Left renal cortex interstitium (tissue), 4 donors: ENCODE data around the gene NBL1. TPM values are rescaled to one million over a fixed set of nuclear protein-coding genes. Genes with fewer than 3 reads are reported as not detected.
"Not testable (repeated sequence)": the region's sequence is repeated elsewhere in the genome, so short reads cannot be mapped to it uniquely, and the experiment has no call there.

Experiments
- DNase-seq, 4 donors: peaks; one replicate each; pipeline ENCODE4 v3.0.0-alpha.2; 2013; ENCODE audit warnings: low read depth in 4 of 4, low spot score in 2 of 4, missing footprints in 1 of 4
- polyA plus RNA-seq, 4 donors: library from polyadenylated mRNA; unstranded; fragments of 120-200 nt; gene quantifications; one replicate each; pipeline ENCODE4 v1.2.1, GENCODE V29; 2013; ENCODE audit not compliant: insufficient read length in 4 of 4

NBL1 gene
- polyA plus RNA-seq, 4 donors = 21.6 to 39.8 (median 26.7) TPM

DNA sequence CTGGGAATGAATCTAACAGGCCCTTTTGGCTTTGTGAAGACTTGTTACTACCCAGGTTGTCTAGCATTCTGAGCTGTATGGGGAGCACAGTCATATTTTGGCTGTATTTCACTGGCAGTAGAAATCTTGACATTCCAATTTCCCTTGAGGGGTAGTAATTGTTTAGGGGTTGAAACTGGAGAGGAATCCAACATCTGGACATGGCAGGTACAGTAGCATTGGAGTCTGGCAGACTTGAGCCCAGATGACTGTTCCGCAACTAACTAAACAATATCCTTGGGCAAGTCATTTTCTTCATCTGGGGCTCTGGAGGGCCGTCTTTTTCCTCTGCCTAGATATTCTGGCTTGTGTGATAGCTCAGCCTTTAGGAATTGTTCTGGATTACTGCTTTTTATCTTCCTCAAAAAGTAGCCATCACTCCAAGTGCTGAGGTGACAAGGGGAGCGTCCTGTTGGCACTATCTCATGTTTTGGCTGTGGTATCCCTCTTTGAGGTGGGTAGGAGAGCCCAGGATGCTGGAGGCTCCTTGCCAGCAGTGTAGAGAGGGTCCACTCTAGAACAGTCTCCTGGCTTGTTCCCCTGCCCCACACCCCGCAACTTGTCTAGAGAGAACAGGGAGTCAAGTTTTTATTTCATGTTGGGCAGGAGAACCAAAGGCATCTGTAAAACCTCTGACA is 22.7 kb upstream of the NBL1 start:
- DNase-seq = no peak

DNA sequence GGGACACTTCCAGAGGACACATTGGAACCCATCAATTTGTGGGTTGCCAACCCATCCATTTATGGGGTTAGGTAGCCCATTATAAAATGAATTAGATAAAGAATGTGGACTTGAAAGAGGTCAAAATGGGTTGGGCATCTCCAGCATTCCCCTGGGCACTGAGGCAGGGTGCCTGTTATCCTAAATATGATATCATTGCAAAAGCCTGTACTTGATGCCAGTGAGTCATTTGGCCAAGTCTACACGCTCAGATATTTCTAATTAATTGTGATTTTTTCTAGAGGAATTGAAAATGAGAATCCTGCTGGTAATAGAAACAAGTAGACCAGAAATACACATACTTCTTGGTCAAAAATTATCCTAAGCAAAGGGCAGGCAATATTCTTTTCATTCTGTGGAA is 21.9 kb upstream of the NBL1 start:
- no peak for DNase-seq

DNA sequence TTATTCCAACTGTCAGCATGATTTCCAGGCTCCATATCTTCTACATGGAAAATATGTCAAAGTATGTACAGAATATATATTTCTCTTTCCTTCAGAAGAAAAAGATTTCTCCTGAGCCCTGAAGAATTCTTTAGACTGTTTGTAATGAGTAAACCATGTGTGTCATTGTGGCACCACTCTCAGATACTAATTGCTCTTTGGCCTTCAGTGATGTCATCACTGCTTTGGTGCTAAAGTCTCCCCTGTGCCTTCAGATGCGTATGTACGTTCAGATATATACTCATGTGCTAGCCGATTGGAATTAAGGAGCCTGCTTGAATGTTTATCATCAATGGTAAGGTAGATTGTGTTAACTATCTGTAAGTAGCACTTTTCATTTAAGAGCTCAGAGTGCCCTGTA is 20.6 kb upstream of the NBL1 start:
- DNase-seq = no peak

GRCh38 chr1:19625291-19625937 is 18.7 kb upstream of the NBL1 start:
- no peak for DNase-seq

GRCh38 chr1:19628879-19629278 is 15.2 kb upstream of the NBL1 start:
- no peak for DNase-seq

- DNase-seq = no peak
Measured at GRCh38 chr1:19629357-19629756, 14.8 kb upstream of the NBL1 start.

DNA sequence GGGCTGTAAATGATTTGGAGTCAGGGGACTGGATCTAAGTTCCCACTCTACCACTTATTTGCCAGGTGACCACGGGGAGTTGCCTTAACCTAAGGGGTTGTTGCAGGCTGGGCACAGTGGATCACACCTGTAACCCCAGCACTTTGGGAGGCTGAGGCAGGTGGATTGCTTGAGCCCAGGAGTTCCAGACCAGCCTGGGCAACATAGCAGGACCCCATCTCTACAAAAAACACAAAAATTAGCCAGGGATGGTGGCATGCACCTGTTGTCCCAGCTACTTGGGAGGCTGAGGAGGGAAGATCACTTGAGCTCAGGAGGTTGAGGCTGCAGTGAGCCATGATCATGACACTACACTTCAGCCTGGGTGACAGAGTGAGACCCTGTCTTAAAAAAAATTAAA is 13.9 kb upstream of the NBL1 start:
- not testable (repeated sequence) for DNase-seq

DNA sequence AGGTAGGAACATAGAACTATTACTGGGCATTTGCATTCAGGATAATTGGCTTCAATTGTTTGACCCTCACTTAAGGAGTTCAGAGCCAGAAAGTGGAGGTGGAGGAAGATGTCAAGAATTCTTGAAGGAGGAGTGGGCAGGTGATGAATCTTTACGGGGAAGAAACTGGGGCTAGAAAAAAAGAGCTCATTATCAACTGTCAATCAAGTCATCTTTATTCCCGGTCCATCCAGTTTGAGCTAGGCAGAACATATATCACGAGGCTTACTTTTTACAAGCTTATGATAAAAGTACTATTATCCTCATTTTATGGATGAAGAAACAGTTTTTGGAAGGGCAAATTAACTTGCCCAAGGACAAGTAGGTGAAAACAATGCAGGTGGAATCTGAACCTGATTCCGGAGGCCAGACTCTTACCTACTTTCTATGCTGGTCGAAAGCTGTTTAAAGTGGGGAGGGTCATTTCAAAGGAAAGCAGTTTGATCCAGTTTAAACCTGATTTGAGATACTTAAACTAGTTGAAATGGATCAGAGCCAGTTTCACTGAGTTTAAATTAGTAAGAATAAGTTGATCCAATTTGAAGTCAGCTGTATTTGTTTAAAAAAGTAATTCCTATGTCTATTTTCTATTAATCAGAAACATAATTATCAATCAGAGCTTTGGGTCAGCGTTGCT is 13.3 kb upstream of the NBL1 start:
- no peak for DNase-seq

DNA sequence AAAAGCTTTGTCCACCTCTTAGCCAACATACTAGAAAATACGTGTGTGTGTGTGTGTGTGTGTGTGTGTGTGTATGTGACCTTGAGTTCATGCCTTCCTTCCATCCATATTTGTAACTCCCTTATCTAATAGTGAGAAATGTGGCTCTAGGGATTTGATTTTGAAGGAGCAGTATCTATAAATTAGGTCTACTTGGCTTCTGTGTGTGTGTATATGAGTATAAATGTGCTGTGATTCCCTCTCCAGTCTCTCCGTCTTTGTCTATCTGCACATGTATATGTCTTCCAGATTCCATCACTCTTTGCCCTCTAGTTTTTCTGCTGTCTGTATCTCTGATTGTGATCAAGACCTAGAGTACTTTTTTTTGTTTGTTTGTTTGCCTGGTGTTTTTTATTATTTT is 11.9 kb upstream of the NBL1 start:
- no peak for DNase-seq

DNA sequence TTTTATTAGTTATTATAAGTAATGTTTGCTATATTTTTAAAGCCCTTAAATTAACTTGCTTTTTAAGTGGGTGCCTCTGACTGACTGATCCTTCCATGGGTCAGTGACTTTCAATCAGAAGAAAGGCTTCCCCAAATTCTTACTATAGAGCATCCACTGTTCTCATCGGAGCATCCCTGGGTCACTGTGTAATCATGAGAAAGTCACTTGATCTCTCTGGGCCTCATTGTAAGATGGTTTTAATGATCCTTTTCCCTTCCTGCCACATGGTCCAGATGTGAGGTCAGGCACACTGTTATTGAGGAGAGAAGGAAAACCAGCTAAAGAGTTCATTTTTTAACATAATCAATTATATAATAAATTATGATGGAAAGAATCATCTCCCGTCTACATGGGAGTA is 11.0 kb upstream of the NBL1 start:
- DNase-seq = no peak

- not testable (repeated sequence) for DNase-seq
Measured at GRCh38 chr1:19635064-19635463, 9.0 kb upstream of the NBL1 start.

DNA sequence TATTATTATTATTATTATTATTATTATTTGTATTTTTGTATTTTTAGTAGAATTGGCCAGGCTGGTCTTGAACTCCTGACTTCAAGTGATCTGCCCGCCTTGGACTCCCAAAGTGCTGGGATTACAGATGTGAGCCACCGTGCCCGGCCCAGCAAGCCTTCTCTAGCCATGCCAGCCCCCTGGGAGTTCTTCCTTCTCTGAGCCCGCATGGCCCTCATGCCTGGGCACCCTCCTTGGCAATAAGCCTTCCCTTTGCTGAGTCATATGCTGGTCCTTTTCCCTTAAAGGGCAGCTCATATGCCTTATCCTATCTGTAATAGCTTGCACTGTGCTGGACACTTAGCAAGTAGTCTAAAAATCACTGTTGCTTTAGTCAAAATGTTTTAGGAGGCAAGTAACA is 8.5 kb upstream of the NBL1 start:
- no peak for DNase-seq

DNA sequence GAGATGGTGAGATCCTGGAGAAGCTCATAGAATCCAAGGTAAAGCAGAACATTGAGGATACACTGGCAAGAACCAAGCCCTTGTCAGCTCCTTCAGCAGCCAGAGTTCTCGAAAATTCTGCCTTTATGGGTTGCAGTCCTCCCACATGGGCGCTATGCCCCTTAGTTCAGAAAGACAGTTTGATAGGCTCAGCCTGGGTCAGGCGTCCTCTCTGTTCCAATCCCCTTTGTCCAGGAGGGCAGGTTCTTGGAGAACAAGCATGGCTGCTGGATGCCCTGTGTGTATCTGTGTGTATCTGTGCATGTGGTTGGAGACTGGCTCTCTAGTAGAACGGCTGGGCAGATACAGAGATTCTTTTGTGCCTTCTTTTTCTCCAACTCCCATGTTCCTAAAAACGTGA is 8.0 kb upstream of the NBL1 start:
- DNase-seq = no peak

- not testable (repeated sequence) for DNase-seq
Measured at GRCh38 chr1:19636749-19637148, 7.4 kb upstream of the NBL1 start.

DNA sequence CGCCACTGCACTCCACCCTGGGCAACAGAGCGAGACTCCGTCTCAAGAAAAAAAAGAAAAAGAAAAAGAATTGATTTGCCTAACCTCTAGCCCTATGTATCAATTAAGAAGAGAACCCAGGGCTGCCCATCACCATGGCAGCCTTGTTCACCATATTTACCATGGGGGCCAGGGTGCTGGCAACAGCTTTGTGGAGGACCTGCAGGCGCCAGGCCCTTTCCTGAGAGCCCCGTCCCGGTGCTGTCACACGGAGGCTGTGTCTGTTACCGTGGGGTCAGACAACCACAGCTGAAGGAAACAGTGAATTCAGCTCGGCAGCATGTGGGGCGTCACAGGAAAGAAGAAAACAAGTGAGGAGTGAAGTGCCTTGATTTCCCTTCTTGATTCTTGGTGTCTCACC is 6.5 kb upstream of the NBL1 start:
- DNase-seq = no peak

DNA sequence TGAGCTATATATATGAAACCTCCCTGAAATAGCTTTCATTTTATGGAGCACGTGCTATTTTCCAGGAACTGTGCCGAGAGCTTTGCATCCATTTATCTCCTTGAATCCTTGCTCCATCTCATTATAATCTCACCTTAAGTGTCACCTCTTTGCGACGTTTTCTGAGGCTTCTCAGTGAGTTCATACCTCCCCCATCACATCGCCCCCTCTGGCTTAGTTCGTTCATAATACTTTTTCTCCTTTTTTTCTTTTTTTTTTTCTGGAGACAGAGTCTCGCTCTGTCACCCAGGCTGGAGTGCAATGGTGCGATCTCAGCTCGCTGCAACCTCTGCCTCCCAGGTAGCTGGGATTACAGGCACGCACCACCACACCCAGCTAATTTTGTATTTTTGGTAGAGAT is 4.9 kb upstream of the NBL1 start:
- not testable (repeated sequence) for DNase-seq

GRCh38 chr1:19639999-19640362 is 4.1 kb upstream of the NBL1 start:
- DNase-seq = no peak

GRCh38 chr1:19640363-19641316 is 3.5 kb upstream of the NBL1 start:
- no peak for DNase-seq

DNA sequence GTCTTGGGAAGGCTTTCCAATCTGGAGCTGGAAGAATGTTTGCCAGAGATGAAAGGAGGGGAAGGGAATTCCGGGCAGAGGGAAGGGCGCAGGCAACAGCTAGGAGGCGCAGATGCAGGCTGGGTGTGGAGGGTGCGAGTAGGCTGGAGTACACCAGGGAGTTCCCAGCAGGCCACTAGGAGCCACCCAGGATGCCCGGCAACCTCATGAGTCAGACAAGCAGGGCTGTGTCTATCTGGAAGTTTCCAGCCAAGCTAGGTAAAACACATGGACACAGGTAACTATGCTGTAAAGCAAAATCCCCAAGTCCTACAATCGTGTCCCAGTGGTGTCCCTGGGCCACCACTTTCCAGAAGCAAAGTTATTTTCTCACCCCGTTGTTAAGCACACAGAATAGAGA is 990 bp upstream of the NBL1 start:
- DNase-seq = no peak

DNA sequence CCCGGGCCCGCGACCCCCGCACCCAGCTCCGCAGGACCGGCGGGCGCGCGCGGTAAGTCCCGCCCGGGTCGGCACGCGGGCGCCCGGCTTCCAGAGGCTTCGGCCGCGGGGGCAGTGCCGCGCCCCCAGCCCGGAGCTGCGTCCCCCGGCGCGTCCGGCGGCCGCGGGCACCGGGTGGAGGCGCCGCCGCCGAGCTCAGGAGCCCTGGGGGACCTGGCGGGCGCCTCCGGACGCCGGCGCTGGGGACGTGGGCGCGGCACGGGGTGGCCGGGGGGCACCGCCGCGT is 227 bp downstream of the NBL1 start:
- no peak for DNase-seq

- no peak for DNase-seq
Measured at GRCh38 chr1:19644681-19645410, 735 bp downstream of the NBL1 start.
